Stimulated activated CD8-positive, alpha-beta memory T cell treated with anti-CD3 and anti-CD28 coated beads, Interleukin-12 subunit alpha, Interleukin-12 subunit beta, amount 100 ng/mL, for 24 hours (primary cell): ENCODE results near the gene VPS16.
A peak's percentile ranks its signal among the peaks of the same experiment; 100 is the strongest.
"Not testable (repeated sequence)": the region's sequence is repeated elsewhere in the genome, so short reads cannot be mapped to it uniquely, and the experiment has no call there.

Experiments
- DNase-seq: peaks from one replicate; pipeline ENCODE4 v3.0.0-alpha.2; 2020; ENCODE audit errors: extremely low read depth

VPS16 gene

DNA sequence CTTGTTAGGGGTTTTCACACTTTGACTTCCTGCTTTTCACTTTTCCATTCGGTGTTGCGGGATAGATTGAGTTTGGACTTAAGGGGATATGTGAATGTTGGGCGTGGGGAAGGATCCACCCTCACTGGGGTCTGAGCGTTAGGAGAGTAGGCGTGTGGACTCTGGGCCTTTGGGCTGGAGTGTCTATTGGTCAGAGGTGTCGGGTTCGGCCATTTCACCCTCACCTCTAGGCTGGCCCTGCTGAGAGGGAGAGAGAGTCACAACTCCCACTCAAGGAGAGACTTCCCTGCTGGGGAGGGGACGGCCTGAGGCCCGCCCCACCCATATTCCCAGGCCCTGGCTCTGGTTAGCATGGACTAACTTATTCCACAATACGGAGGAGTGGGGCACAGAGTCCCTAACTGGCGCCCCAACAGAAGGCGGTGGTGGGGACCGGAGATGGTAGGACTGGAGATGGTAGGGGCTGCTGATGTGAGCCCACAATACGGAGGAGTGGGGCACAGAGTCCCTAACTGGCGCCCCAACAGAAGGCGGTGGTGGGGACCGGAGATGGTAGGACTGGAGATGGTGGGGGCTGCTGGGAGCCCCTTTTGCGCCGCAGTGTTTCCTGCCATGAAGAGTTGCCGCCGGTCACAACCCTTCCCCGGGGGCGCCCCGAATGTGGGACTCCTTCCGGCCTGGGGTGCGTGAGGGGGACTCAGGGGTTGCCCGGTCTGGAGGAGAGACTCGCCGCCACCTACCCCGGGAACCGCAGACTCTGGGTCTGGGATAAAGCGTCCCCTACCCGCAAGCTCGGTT is 31.3 kb downstream of the VPS16 start:
- no peak for DNase-seq

DNA sequence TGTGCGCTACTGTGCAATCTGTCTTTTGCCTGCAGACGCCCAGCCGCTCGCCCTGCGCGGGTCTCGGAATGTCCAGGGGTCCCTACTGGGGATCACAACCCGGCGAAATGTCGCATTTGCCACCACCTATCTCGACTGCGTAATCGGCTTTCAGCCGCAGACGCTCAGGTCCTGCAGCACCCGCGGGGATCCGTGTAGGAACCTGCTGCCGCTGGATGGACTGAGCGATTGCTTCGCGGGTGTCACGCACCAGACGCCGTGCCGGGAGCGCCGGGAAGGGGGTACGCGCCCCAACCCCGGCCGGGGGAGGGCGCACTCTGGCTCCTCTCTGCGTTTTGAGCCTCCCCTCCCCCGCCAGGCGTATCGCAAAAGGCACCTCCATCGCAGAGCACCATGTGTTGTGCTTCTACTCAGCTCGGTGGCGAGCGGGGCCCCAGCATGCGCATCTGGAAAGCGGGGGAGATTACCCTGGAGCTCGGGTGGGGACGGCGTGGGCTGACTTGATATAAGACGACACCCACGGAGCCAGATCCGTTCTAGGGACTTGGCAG is 32.0 kb downstream of the VPS16 start:
- peak; percentile 61 for DNase-seq

GRCh38 chr20:2873010-2873746 is 32.6 kb downstream of the VPS16 start, which contains the start of gene PTPRA:
Gene PTPRA, plus strand, starts transcription at chr20:2873481. Its CDS starts 90,797 bp downstream, at chr20:2964278.
- peak; percentile 79 for DNase-seq

GRCh38 chr20:2873747-2874041 is 33.1 kb downstream of the VPS16 start:
- DNase-seq, result no peak

DNA sequence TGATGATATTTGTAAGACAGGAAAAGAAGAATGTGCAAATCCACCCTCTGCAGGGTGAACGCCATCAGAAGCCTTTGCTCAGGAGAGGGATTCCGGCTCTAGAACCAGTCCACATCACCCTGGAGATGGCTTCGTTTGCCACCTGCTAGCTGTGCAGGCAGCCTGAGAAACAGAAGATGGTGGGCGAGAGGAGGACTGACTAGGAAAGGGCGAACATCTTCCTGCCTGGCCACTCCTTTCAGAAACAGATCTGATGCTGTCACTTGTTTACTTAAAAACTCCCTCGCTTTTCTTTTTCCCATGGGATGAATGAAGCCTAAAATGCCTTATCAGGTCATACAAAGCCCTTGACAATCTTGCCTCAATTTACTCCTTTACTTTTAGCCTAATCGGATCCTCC is 33.9 kb downstream of the VPS16 start:
- no peak for DNase-seq

- no peak for DNase-seq
Measured at GRCh38 chr20:2875690-2876203, 35.2 kb downstream of the VPS16 start.

GRCh38 chr20:2878515-2878914 is 38.0 kb downstream of the VPS16 start:
- no peak for DNase-seq

GRCh38 chr20:2879146-2879545 is 38.6 kb downstream of the VPS16 start:
- no peak for DNase-seq

DNA sequence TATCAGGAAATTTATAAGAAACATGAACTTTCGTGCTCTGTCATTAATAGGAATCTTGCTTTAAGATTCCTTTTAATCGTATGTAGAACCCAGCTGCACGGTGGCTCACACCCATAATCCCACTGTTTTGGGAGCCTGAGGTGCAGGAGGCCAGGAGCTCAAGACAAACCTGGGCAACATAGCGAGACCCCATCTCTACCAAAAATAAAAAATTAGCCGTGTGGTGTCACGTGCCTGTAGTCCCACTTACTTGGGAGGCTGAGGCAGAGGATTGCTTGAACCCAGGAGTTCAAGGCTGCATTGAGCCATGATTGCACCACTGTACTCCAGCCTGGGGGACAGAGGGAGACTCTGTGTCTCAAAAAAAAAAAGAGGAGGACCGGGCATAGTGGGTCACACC is 40.1 kb downstream of the VPS16 start:
- no peak for DNase-seq

GRCh38 chr20:2883726-2884637 is 43.4 kb downstream of the VPS16 start:
- no peak for DNase-seq

DNA sequence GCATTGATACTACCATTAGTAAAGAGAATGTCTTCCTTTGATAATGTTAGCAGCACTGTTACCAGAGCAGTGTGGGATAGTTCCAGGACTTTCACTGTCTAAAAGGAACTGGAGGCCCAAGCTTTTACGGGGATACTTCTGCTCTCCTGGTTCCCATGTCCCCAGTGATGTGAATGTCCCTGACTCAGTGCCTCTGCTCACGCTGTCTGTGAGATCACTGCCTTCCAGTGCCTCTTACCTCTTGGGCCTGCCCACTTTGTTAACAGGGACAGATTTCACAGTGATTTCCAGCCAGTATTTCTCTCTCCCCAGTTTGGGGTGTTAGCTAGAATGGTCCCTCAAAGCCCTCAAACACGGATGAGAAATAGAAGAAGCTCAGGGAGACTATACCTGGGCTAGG is 47.2 kb downstream of the VPS16 start:
- no peak for DNase-seq

- no peak for DNase-seq
Measured at GRCh38 chr20:2888224-2888955, 47.8 kb downstream of the VPS16 start.

- no peak for DNase-seq
Measured at GRCh38 chr20:2889209-2889608, 48.7 kb downstream of the VPS16 start.

DNA sequence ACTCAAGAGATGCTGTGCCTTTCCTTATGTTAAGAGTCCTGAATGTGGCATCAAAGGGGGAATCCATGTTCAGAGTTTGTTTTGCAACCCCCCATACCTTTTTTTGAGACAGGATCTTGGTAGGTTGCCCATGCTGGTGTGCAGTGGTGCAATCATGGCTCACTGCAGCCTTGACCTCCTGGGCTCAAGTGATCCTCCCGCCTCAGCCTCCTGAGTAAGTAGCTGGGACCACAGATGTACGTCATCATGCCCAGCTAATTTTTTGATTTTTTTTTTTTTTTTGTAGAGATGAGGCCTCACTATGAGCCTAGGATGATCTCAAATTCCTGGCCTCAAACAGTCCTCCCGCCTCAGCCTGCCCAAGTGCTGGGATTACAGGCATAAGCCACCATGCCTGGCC is 49.3 kb downstream of the VPS16 start:
- no peak for DNase-seq

GRCh38 chr20:2890742-2891141 is 50.2 kb downstream of the VPS16 start:
- DNase-seq, result no peak

GRCh38 chr20:2891343-2891742 is 50.8 kb downstream of the VPS16 start:
- DNase-seq, result no peak

GRCh38 chr20:2892376-2892775 is 51.8 kb downstream of the VPS16 start:
- no peak for DNase-seq

DNA sequence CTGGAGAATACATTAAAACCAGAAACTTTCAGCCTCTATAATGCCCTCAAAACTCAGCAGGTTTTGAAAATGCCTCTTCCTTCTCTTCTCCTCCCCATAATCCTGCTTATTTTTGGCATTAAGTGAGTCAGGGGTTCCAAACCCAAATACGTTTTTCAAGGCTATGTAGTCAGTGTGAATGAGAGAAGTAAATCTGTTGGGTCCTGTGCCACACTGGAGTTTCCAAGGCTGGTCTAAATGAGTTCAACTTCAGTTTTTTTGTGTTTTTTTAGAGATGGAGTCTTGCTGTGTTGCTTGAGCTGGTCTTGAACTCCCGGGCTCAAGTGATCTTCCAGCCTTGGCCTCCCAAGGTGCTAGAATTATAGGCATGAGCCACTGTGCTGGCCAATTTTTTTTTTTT is 53.7 kb downstream of the VPS16 start:
- DNase-seq, result no peak

- not testable (repeated sequence) for DNase-seq
Measured at GRCh38 chr20:2895154-2895553, 54.6 kb downstream of the VPS16 start.

- no peak for DNase-seq
Measured at GRCh38 chr20:2899243-2899642, 58.7 kb downstream of the VPS16 start.
